GM12872 (cell line): ENCODE results near the gene TMEM151A.

Experiments used
- CTCF ChIP-seq: IDR thresholded peaks from 3 replicates; pipeline ENCODE4 v1.5.1; 2011; ENCODE audit warnings: low read depth, mild to moderate bottlenecking, low read length, moderate library complexity; ENCODE audit not compliant: insufficient read depth

Gene TMEM151A

GRCh38 chr11:66339162-66339675 is 47.5 kb downstream of the TMEM151A start:
- TF ChIP-seq CTCF = no peak

- no peak for TF ChIP-seq CTCF
Observed at GRCh38 chr11:66339686-66340483, 48.2 kb downstream of the TMEM151A start.

GRCh38 chr11:66340596-66341501 is 49.2 kb downstream of the TMEM151A start:
- TF ChIP-seq CTCF = no peak

DNA sequence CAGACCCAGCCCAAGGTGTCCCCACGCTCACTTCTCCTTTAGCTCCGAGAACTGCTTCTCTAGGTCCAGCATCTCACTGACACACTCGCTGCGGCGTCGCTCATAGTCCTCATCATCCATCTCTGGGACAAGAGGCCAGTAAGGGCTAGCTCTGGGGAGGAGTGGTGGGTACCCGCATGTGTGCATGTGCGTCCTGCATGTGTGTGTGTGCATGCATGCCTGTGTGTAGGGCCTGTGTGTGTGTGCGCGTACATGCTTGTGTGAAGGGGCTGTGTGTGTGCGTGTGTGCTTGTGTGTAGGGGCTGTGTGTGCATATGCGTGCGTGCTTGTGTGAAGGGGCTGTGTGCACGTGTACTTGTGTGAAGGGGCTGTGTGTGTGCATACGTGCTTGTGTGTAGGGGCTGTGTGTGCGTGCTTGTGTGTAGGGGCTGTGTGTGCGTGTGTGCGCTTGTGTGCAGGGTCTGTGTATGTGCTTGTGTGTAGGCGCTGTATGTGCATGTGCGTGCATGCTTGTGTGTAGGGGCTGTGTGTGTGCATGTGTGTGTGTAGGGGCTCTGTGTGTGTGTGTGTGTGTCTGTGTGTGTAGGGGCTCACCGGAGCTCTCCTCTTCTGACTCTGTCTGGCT is 49.9 kb downstream of the TMEM151A start:
- no peak for TF ChIP-seq CTCF

GRCh38 chr11:66343176-66343575 is 51.5 kb downstream of the TMEM151A start:
- TF ChIP-seq CTCF = no peak

- TF ChIP-seq CTCF = no peak
Observed at GRCh38 chr11:66344550-66345315, 53.0 kb downstream of the TMEM151A start, which contains the start of gene BRMS1. BRMS1 (minus strand) TSS chr11:66345104; CDS start chr11:66342234, 2,870 bp downstream.
